Stimulated activated CD8-positive, alpha-beta memory T cell treated with anti-CD3 and anti-CD28 coated beads, Interleukin-15, amount 100 ng/mL, for 1 hour (primary cell): ENCODE results near the gene SULT6B1.
"Not testable (repeated sequence)": the region's sequence is repeated elsewhere in the genome, so short reads cannot be mapped to it uniquely, and the experiment has no call there.

Experiments
- DNase-seq: peaks from one replicate; pipeline ENCODE4 v3.0.0-alpha.2; 2020; ENCODE audit warnings: low read depth

SULT6B1 gene

DNA sequence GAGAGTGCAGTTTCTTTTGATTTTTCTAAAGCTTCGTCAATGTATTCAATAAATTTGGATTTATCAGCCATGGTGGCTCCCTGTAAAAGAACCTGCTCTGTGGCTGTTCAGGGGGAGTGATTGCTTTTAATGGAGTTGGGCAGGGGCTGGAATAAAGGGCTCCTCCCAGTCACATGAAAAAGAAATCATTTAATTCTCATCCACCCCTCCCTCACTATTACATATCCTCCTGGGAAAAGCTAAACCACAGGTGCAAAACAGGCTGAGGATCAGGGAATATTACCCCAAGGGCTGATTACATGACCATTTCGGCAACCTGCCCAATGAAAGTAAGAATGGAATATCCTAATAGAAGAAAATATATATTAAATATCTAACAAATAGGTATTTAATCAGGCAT is at the start of gene SULT6B1:
SULT6B1 (minus strand) TSS at position 101 of the 400 bp plus-strand sequence; CDS start at position 71, 30 bp downstream.
- DNase-seq = no peak

GRCh38 chr2:37232131-37232933 is 43.9 kb upstream of the SULT6B1 start:
- DNase-seq = no peak

GRCh38 chr2:37231241-37232130 is 43.0 kb upstream of the SULT6B1 start, which contains the start of the genes CEBPZ and NDUFAF7:
CEBPZ (minus strand) TSS chr2:37231596; CDS start chr2:37231567, 29 bp downstream.
NDUFAF7 (plus strand) TSS chr2:37231658; CDS start chr2:37231706, 48 bp downstream.
- DNase-seq = peak; percentile 72

- no peak for DNase-seq
Observed at GRCh38 chr2:37230581-37230980, 42.1 kb upstream of the SULT6B1 start.

DNA sequence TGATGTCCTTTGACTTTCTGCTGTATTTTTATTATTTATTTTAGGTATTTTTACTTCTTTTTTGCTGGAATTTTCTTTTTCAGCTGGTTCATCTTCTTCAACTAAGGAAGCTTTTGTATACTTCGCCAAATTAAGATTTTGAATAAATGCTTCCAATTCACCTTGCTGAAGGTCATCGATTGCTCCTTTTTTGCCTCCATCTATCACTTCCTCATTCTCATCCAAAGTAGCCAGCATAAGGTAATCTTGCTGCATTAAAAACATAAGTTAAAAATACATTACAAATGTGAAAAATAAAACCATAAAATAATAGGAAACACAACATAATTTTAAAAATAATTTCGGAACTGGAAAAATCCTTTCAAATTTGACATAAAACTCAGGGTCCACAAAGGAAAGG is 40.3 kb upstream of the SULT6B1 start:
- no peak for DNase-seq

- DNase-seq = no peak
Observed at GRCh38 chr2:37226863-37227262, 38.4 kb upstream of the SULT6B1 start.

DNA sequence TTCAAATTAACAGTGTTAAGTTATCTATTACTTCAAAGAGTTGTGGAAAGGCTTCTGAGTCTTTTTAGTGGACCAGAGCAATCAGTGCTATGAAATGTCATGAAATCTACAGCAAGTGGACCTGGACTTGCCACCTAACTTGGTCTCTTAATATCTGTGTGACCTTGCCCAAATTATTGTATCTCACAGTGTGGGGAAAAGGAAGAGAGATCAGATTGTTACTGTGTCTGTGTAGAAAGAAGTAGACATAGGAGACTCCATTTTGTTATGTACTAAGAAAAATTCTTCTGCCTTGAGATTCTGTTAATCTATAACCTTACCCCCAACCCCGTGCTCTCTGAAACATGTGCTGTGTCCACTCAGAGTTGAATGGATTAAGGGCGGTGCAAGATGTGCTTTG is 36.7 kb upstream of the SULT6B1 start:
- DNase-seq = not testable (repeated sequence)

- DNase-seq = no peak
Observed at GRCh38 chr2:37224063-37224462, 35.6 kb upstream of the SULT6B1 start.

- DNase-seq = no peak
Observed at GRCh38 chr2:37223131-37223530, 34.7 kb upstream of the SULT6B1 start.

DNA sequence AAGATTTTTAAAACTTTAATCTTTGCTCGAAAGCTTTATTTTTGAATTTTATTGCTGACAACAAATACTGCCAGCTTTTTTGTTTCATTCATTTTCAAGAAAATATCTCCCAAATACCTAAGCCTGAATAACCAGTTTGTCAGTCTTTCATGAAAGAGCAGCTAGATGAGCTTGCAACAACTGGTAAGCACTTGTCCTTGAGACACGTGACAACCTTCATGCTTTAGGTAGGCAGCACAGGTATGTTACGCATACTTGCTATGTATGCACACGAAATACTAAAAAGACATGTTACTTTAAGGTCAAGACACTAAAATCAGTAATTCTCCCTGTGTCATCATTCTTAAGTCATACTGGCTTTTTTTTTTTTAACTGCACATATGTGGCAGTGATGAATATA is 30.6 kb upstream of the SULT6B1 start:
- DNase-seq = no peak

DNA sequence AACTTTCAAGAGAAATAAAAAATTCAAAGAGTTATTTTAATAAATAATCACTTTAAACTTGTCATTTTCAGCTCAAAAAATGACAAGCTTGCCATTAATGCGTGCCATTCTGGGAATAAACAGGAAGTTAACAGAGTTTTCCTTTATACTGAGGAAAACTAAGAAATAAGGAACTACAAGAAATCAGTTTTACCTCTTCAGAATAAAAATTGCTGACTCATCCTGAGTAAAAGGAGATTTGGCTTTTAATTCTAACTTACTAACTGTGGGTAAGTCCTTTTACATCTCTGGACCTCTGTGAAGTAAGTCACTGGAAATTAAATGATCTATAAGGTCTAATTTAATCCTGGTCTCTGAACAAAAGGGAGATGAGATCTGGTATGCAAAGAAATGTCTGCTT is 26.8 kb upstream of the SULT6B1 start:
- DNase-seq = no peak

GRCh38 chr2:37211939-37212338 is 23.5 kb upstream of the SULT6B1 start:
- no peak for DNase-seq

- DNase-seq = no peak
Observed at GRCh38 chr2:37211212-37211611, 22.7 kb upstream of the SULT6B1 start.

- not testable (repeated sequence) for DNase-seq
Observed at GRCh38 chr2:37206760-37207159, 18.3 kb upstream of the SULT6B1 start.

- DNase-seq = no peak
Observed at GRCh38 chr2:37205689-37206341, 17.3 kb upstream of the SULT6B1 start.

- not testable (repeated sequence) for DNase-seq
Observed at GRCh38 chr2:37205071-37205661, 16.7 kb upstream of the SULT6B1 start.

DNA sequence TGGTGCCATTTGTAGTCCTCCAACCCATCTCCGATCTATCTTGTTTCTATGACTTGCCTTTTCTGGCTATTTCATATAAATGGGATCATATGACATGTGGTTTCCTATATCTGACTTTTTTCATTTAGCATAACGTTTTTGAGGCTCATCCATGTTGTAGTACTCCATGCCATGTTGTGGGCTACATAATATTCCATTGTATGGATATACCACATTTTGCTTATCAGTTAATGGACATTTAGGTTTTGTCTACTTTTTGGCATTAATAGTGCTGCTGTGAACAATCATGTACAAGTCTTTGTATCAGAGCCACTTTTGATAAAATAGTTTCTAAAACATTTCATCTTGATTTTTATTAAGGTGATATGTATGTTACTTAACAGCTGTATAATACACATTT is 15.2 kb upstream of the SULT6B1 start:
- no peak for DNase-seq

GRCh38 chr2:37201766-37202165 is 13.3 kb upstream of the SULT6B1 start:
- no peak for DNase-seq

DNA sequence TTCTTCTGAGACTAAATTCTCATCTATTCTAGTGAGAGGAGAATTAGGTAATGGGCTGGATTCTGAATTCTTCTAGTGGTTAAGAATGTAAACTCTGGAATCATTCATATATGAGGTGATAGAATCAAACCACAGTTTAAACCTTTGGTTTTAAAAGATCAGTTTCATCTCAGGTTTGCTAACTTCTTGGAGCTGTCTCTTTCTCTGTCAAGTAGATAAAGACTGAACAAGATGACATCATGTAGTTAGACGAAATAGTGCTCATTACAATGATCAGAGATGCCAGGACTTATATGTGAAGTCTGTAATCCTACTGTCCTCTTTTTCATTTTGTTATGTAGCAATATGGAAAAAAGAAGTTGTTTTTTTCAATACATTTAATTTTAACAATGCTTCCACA is 12.7 kb upstream of the SULT6B1 start:
- DNase-seq = no peak

DNA sequence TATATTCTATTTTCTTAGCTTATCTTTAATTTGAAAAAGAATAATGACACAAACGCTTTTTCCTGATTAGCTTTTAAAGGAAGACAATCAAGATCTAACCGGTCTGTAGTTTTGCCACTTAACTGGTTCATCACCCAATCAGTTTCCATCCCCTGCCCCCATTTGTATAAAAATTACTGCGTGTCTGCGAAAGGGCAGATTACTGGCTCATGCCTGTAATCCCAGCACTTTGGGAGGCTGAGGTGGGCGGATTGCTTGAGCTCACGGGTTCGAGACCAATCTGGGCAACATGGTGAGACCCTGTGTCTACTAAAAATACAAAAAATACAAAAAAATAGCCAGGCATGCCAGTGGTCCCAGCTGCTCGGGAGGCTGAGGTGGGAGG is 10.2 kb upstream of the SULT6B1 start:
- DNase-seq = no peak

- peak; percentile 82 for DNase-seq
Observed at GRCh38 chr2:37196320-37197195, 8.1 kb upstream of the SULT6B1 start, which contains the start of gene CEBPZOS. CEBPZOS (plus strand) TSS chr2:37196496; CDS start chr2:37199705, 3,209 bp downstream.
